Endodermal cell (in vitro differentiated cells): ENCODE data around the gene KRT6B. TPM values are rescaled to one million over a fixed set of nuclear protein-coding genes. Genes with fewer than 3 reads are reported as not detected.

Experiments used
- DNase-seq: peaks from one replicate; pipeline ENCODE4 v3.0.0-alpha.2; 2017
- H3K27ac ChIP-seq: 2 replicates; pipeline ENCODE4 v1.5.1; 2013; ENCODE audit warnings: mild to moderate bottlenecking, low read depth, low read length, moderate library complexity
- H3K27me3 ChIP-seq: 2 replicates; pipeline ENCODE4 v1.6.1; 2013; ENCODE audit warnings: mild to moderate bottlenecking, low read length, moderate library complexity; ENCODE audit not compliant: insufficient read depth, control insufficient read depth, poor library complexity, severe bottlenecking
- H3K36me3 ChIP-seq: 2 replicates; pipeline ENCODE4 v1.7.0; 2013; ENCODE audit warnings: mild to moderate bottlenecking, low read length, moderate library complexity; ENCODE audit not compliant: control insufficient read depth, insufficient read depth
- H3K4me1 ChIP-seq: one replicate; pipeline ENCODE4 v1.7.0; 2013; ENCODE audit warnings: low read length; ENCODE audit not compliant: control insufficient read depth, insufficient read depth
- H3K4me3 ChIP-seq: 2 replicates; pipeline ENCODE4 v1.5.1; 2013; ENCODE audit warnings: mild to moderate bottlenecking, low read length, moderate library complexity
- H3K9ac ChIP-seq: 2 replicates; pipeline ENCODE4 v1.6.1; 2013; ENCODE audit warnings: mild to moderate bottlenecking, low read length, moderate library complexity; ENCODE audit not compliant: poor library complexity, severe bottlenecking; ENCODE audit errors: extremely low read depth
- H3K9me3 ChIP-seq: 2 replicates; pipeline ENCODE4 v1.6.1; 2013; ENCODE audit warnings: mild to moderate bottlenecking, low read length, moderate library complexity; ENCODE audit not compliant: control insufficient read depth
- H3K27ac Mint-ChIP-seq: 2 replicates; pipeline ENCODE4 v1.8.0; 2020; ENCODE audit warnings: mixed read lengths
- H3K27me3 Mint-ChIP-seq: 2 replicates; pipeline ENCODE4 v1.8.0; 2021; ENCODE audit warnings: mild to moderate bottlenecking, mixed read lengths; ENCODE audit not compliant: insufficient read depth
- H3K36me3 Mint-ChIP-seq: 2 replicates; pipeline ENCODE4 v1.8.0; 2020; ENCODE audit warnings: low read depth, mixed read lengths
- H3K4me1 Mint-ChIP-seq: 2 replicates; pipeline ENCODE4 v1.8.0; 2020; ENCODE audit warnings: mixed read lengths
- H3K4me3 Mint-ChIP-seq: 2 replicates; pipeline ENCODE4 v1.8.0; 2020; ENCODE audit warnings: mild to moderate bottlenecking, moderate library complexity, mixed read lengths
- H3K9me3 Mint-ChIP-seq: 2 replicates; pipeline ENCODE4 v1.8.0; 2020; ENCODE audit warnings: mild to moderate bottlenecking, mixed read lengths
- WGBS, 2 experiments: methylation state at CpG; one replicate each; pipeline versions ENCODE4 v1.1.5 to v1.1.7; 2013; ENCODE audit warnings: missing lambda C conversion rate in 2 of 2, mixed read lengths in 1 of 2; ENCODE audit not compliant: insufficient coverage in 1 of 2, insufficient read length in 1 of 2; 5-methylcytosine and 5-hydroxymethylcytosine counted together
- total RNA-seq, 2 donors: library from RNA; stranded (reverse); fragmentation: NEBNext Ultra II Directional in 1 of 2; extraction: Animal tissue kit (Norgen Biotek cat#: 25700) in 1 of 2; gene quantifications; 2 replicates in 1 of 2; 3 replicates in 1 of 2; pipeline ENCODE4 v1.2.1, GENCODE V29; 2021
- TF ChIP-seq, protein P1 (sequence below): fragments of 200-600 bp; sonication (generic); conservative IDR thresholded peaks from 2 replicates; pipeline ENCODE4 v1.5.0; 2021; ENCODE audit warnings: antibody characterized with exemption, mild to moderate bottlenecking

KRT6B gene
- total RNA-seq, 2 donors from 2014 or later: not detected

- no peak overlapping the region for H3K9ac ChIP-seq
- no peaks in the 10 kb centered on the region for H3K36me3 ChIP-seq
- no peaks in the 10 kb centered on the region for H3K9me3 Mint-ChIP-seq
- no peak overlapping the region for H3K27ac Mint-ChIP-seq
- DNase-seq: no peak
- H3K4me1 ChIP-seq: no peaks in the 10 kb centered on the region
- TF ChIP-seq, protein P1, sequence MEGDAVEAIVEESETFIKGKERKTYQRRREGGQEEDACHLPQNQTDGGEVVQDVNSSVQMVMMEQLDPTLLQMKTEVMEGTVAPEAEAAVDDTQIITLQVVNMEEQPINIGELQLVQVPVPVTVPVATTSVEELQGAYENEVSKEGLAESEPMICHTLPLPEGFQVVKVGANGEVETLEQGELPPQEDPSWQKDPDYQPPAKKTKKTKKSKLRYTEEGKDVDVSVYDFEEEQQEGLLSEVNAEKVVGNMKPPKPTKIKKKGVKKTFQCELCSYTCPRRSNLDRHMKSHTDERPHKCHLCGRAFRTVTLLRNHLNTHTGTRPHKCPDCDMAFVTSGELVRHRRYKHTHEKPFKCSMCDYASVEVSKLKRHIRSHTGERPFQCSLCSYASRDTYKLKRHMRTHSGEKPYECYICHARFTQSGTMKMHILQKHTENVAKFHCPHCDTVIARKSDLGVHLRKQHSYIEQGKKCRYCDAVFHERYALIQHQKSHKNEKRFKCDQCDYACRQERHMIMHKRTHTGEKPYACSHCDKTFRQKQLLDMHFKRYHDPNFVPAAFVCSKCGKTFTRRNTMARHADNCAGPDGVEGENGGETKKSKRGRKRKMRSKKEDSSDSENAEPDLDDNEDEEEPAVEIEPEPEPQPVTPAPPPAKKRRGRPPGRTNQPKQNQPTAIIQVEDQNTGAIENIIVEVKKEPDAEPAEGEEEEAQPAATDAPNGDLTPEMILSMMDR: no peak
- peaks cover 12% of the 10 kb centered on the region for H3K4me1 Mint-ChIP-seq
- no peaks in the 10 kb centered on the region for H3K36me3 Mint-ChIP-seq
- H3K27me3 ChIP-seq: no peaks in the 10 kb centered on the region
- no peak overlapping the region for H3K4me3 Mint-ChIP-seq
- no peak overlapping the region for H3K27ac ChIP-seq
- 91% methylated on average over 4 of the region's 4 CpGs for WGBS, 2 experiments
- H3K4me3 ChIP-seq: no peak overlapping the region
- peaks cover 12% of the 10 kb centered on the region for H3K27me3 Mint-ChIP-seq
- no peaks in the 10 kb centered on the region for H3K9me3 ChIP-seq
Measured at GRCh38 chr12:52401926-52402325, 50.0 kb downstream of the KRT6B start.

- Histone ChIP-seq H3K4me1 (no peaks in the 10 kb centered on the region), H3K27me3 (no peaks in the 10 kb centered on the region), H3K4me3 (no peak overlapping the region), H3K36me3 (no peaks in the 10 kb centered on the region), H3K27ac (no peak overlapping the region), H3K9ac (no peak overlapping the region), H3K9me3 (no peaks in the 10 kb centered on the region)
- Mint-ChIP-seq H3K27me3 (peaks cover 12% of the 10 kb centered on the region), H3K4me3 (no peak overlapping the region), H3K9me3 (no peaks in the 10 kb centered on the region), H3K4me1 (peaks cover 12% of the 10 kb centered on the region), H3K27ac (no peak overlapping the region), H3K36me3 (no peaks in the 10 kb centered on the region)
- TF ChIP-seq, protein P1: no peak
- WGBS, 2 experiments: 82 to 87% methylated on average over 5 of the region's 5 CpGs
- DNase-seq: no peak
Measured at GRCh38 chr12:52401526-52401925, 50.4 kb downstream of the KRT6B start.

- Mint-ChIP-seq H3K27me3 (peaks cover 12% of the 10 kb centered on the region), H3K9me3 (no peaks in the 10 kb centered on the region), H3K36me3 (no peaks in the 10 kb centered on the region), H3K4me3 (no peak overlapping the region), H3K27ac (no peak overlapping the region), H3K4me1 (peaks cover 12% of the 10 kb centered on the region)
- no peak for DNase-seq
- TF ChIP-seq, protein P1: no peak
- no peaks in the 10 kb centered on the region for H3K36me3 ChIP-seq
- H3K9me3 ChIP-seq: no peaks in the 10 kb centered on the region
- H3K9ac ChIP-seq: no peak overlapping the region
- no peak overlapping the region for H3K27ac ChIP-seq
- H3K4me1 ChIP-seq: no peaks in the 10 kb centered on the region
- H3K4me3 ChIP-seq: no peak overlapping the region
- WGBS, 2 experiments: 89 to 96% methylated on average over 5 to 9 of the region's 9 CpGs
- no peaks in the 10 kb centered on the region for H3K27me3 ChIP-seq
Measured at GRCh38 chr12:52400906-52401305, 51.0 kb downstream of the KRT6B start.
